Hepatic stellate cell (primary cell): ENCODE measurements around the gene SH3BP5.

Experiments used
- DNase-seq: peaks from one replicate; pipeline ENCODE4 v3.0.0; 2011; ENCODE audit warnings: low spot score

Gene SH3BP5

GRCh38 chr3:15325228-15325627 lies 7.2 kb downstream of the SH3BP5 start:
- DNase-seq = no peak

- no peak for DNase-seq
Observed at GRCh38 chr3:15324379-15324808, 8.0 kb downstream of the SH3BP5 start.

GRCh38 chr3:15323063-15323462 lies 9.3 kb downstream of the SH3BP5 start:
- DNase-seq = no peak

- DNase-seq = no peak
Observed at GRCh38 chr3:15321349-15321748, 11.0 kb downstream of the SH3BP5 start.

GRCh38 chr3:15319575-15319974 lies 12.8 kb downstream of the SH3BP5 start:
- DNase-seq = no peak

GRCh38 chr3:15319136-15319535 lies 13.2 kb downstream of the SH3BP5 start:
- no peak for DNase-seq

GRCh38 chr3:15318661-15319060 lies 13.7 kb downstream of the SH3BP5 start:
- no peak for DNase-seq

GRCh38 chr3:15316998-15317435 lies 15.4 kb downstream of the SH3BP5 start:
- no peak for DNase-seq

GRCh38 chr3:15315003-15315402 lies 17.4 kb downstream of the SH3BP5 start:
- DNase-seq = no peak

- no peak for DNase-seq
Observed at GRCh38 chr3:15314276-15314675, 18.1 kb downstream of the SH3BP5 start.

- no peak for DNase-seq
Observed at GRCh38 chr3:15313461-15313860, 18.9 kb downstream of the SH3BP5 start.

- DNase-seq = no peak
Observed at GRCh38 chr3:15312550-15312949, 19.8 kb downstream of the SH3BP5 start.

- DNase-seq = no peak
Observed at GRCh38 chr3:15310491-15311370, 21.7 kb downstream of the SH3BP5 start.

- no peak for DNase-seq
Observed at GRCh38 chr3:15309662-15310335, 22.6 kb downstream of the SH3BP5 start.

- DNase-seq = no peak
Observed at GRCh38 chr3:15307580-15307979, 24.8 kb downstream of the SH3BP5 start.

- no peak for DNase-seq
Observed at GRCh38 chr3:15306979-15307359, 25.4 kb downstream of the SH3BP5 start.

- no peak for DNase-seq
Observed at GRCh38 chr3:15305359-15305844, 27.0 kb downstream of the SH3BP5 start.

GRCh38 chr3:15303728-15304127 lies 28.7 kb downstream of the SH3BP5 start:
- no peak for DNase-seq

GRCh38 chr3:15303216-15303615 lies 29.2 kb downstream of the SH3BP5 start:
- DNase-seq = no peak

- no peak for DNase-seq
Observed at GRCh38 chr3:15301761-15302160, 30.6 kb downstream of the SH3BP5 start.

- DNase-seq = no peak
Observed at GRCh38 chr3:15300323-15301078, 31.9 kb downstream of the SH3BP5 start.

GRCh38 chr3:15299036-15299435 lies 33.4 kb downstream of the SH3BP5 start:
- no peak for DNase-seq
